Kasumi-1 (cell line): ENCODE data around the gene ATAD1.
A peak's percentile ranks its signal among the peaks of the same experiment; 100 is the strongest.
"Not testable (repeated sequence)": the region's sequence is repeated elsewhere in the genome, so short reads cannot be mapped to it uniquely, and the experiment has no call there.

Experiments
- DNase-seq, 2 experiments: peaks; one replicate each; lab custom pipeline; 2025; lab: John Stamatoyannopoulos, UW

ATAD1 gene

GRCh38 chr10:87846023-87846422 lies 28.0 kb upstream of the ATAD1 start:
- DNase-seq, result no peak

GRCh38 chr10:87845624-87845998 lies 27.6 kb upstream of the ATAD1 start:
- DNase-seq, result no peak

GRCh38 chr10:87844837-87845623 lies 27.0 kb upstream of the ATAD1 start:
- peak; percentile 40 to 50 for DNase-seq

GRCh38 chr10:87843714-87844113 lies 25.7 kb upstream of the ATAD1 start:
- no peak for DNase-seq

GRCh38 chr10:87842776-87843497 lies 24.9 kb upstream of the ATAD1 start:
- DNase-seq, result no peak

- DNase-seq, result no peak
These were observed 24.2 kb upstream of the ATAD1 start for GRCh38 chr10:87842220-87842641.

- DNase-seq, result no peak
These were observed 23.2 kb upstream of the ATAD1 start for GRCh38 chr10:87841186-87841585.

GRCh38 chr10:87838650-87839049 lies 20.6 kb upstream of the ATAD1 start:
- no peak for DNase-seq

GRCh38 chr10:87837445-87837844 lies 19.4 kb upstream of the ATAD1 start:
- peak; percentile 88 to 94 for DNase-seq

GRCh38 chr10:87836098-87836497 lies 18.1 kb upstream of the ATAD1 start:
- DNase-seq, result no peak

- no peak for DNase-seq
These were observed 12.1 kb upstream of the ATAD1 start for GRCh38 chr10:87829986-87830729.

- DNase-seq, result not testable (repeated sequence)
These were observed 11.0 kb upstream of the ATAD1 start for GRCh38 chr10:87829051-87829450.

GRCh38 chr10:87827681-87828080 lies 9.7 kb upstream of the ATAD1 start:
- DNase-seq, result no peak

GRCh38 chr10:87826653-87827052 lies 8.6 kb upstream of the ATAD1 start:
- DNase-seq, result no peak

- no peak for DNase-seq
These were observed 1.2 kb upstream of the ATAD1 start for GRCh38 chr10:87819289-87819585.

GRCh38 chr10:87818505-87819288 lies 671 bp upstream of the ATAD1 start:
- DNase-seq, result peak; percentile 83 to 91

- DNase-seq, result peak; percentile 82 to 90
These were observed 973 bp downstream of the ATAD1 start for GRCh38 chr10:87816898-87817608.

GRCh38 chr10:87816163-87816897 lies 1.7 kb downstream of the ATAD1 start:
- DNase-seq, result peak; percentile 69 to 74

- DNase-seq, result no peak
These were observed 13.0 kb downstream of the ATAD1 start for GRCh38 chr10:87804939-87805569.

GRCh38 chr10:87803831-87804230 lies 14.2 kb downstream of the ATAD1 start:
- DNase-seq, result no peak
